HG03575 (cell line): ENCODE results near the gene XIRP2.

ENCODE experiments used
- ATAC-seq: cut with Tn5 transposase; IDR thresholded peaks from one replicate; pipeline ENCODE4 v1.9.1; 2021; ENCODE audit not compliant: unreplicated experiment, insufficient number of reproducible peaks, low FRiP score; ENCODE audit errors: extremely low read depth

XIRP2 gene

GRCh38 chr2:167297292-167297691 is 409.0 kb downstream of the XIRP2 start:
- no peak for ATAC-seq

GRCh38 chr2:167298017-167298416 is 409.7 kb downstream of the XIRP2 start:
- ATAC-seq = no peak
